Measurements from ENCODE around the gene TCF4. TPM values are rescaled to one million over a fixed set of nuclear protein-coding genes. Genes with fewer than 3 reads are reported as not detected.

The TCF4 gene
- total and polyA plus RNA-seq, 9 donors = 50.9 to 167 (median 116) TPM

- no peaks in the 10 kb centered on the region for H3K9me3 ChIP-seq (replicated peaks; ENCODE audit: control insufficient read depth, low read depth, low read length)
- H3K27ac ChIP-seq (ENCODE audit: low read length) = no peak overlapping the region
- WGBS (ENCODE audit: insufficient coverage) = no CpG with 5 or more reads among the region's 1 CpG
- H3K36me3 ChIP-seq (ENCODE audit: control insufficient read depth, insufficient read depth, low read length) = peaks cover 10% of the 10 kb centered on the region
- no peaks in the 10 kb centered on the region for H3K27me3 ChIP-seq (ENCODE audit: control insufficient read depth, insufficient read depth, low read length)
- H3K4me3 ChIP-seq (ENCODE audit: low read length) = no peak overlapping the region
- no peak for DNase-seq
- H3K4me1 ChIP-seq (ENCODE audit: control insufficient read depth, insufficient read depth, low read length) = peaks cover 4% of the 10 kb centered on the region
Measured at GRCh38 chr18:55575066-55575465, 12.9 kb downstream of the TCF4 start.

- no peaks in the 10 kb centered on the region for H3K9me3 ChIP-seq (replicated peaks; ENCODE audit: control insufficient read depth, low read depth, low read length)
- no peak overlapping the region for H3K27ac ChIP-seq (ENCODE audit: low read length)
- DNase-seq = no peak
- H3K4me1 ChIP-seq (ENCODE audit: control insufficient read depth, insufficient read depth, low read length) = peaks cover 3% of the 10 kb centered on the region
- H3K36me3 ChIP-seq (ENCODE audit: control insufficient read depth, insufficient read depth, low read length) = peaks cover 7% of the 10 kb centered on the region
- H3K27me3 ChIP-seq (ENCODE audit: control insufficient read depth, insufficient read depth, low read length) = no peaks in the 10 kb centered on the region
- H3K4me3 ChIP-seq (ENCODE audit: low read length) = no peak overlapping the region
- WGBS (ENCODE audit: insufficient coverage) = 67% methylated on average over 2 of the region's 2 CpGs
Measured at GRCh38 chr18:55573386-55573785, 14.6 kb downstream of the TCF4 start.

DNA sequence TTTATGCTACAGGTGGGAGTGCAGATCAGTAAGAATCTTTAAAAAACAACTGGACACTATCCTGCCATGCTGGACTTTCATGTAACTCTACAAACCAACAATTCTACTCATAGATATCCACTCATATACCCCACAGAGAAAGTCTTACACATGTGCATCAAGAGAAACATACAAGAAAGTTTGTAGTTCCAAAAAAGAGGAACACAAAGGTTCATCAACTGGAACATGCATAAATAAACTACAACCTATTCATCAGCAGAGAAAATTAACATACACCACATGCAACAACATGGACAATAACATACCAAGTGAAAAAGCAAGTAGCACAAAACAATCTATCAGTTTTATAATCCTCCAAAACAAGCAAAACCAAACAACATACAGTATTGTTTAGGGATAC lies 17.0 kb downstream of the TCF4 start:
- H3K4me3 ChIP-seq (ENCODE audit: low read length) = no peak overlapping the region
- peaks cover 7% of the 10 kb centered on the region for H3K36me3 ChIP-seq (ENCODE audit: control insufficient read depth, insufficient read depth, low read length)
- H3K27me3 ChIP-seq (ENCODE audit: control insufficient read depth, insufficient read depth, low read length) = no peaks in the 10 kb centered on the region
- H3K9me3 ChIP-seq (replicated peaks; ENCODE audit: control insufficient read depth, low read depth, low read length) = peaks cover 4% of the 10 kb centered on the region
- DNase-seq = no peak
- H3K4me1 ChIP-seq (ENCODE audit: control insufficient read depth, insufficient read depth, low read length) = no peaks in the 10 kb centered on the region
- no peak overlapping the region for H3K27ac ChIP-seq (ENCODE audit: low read length)

- Histone ChIP-seq H3K36me3 (ENCODE audit: control insufficient read depth, insufficient read depth, low read length) (peaks cover 7% of the 10 kb centered on the region), H3K4me3 (ENCODE audit: low read length) (no peak overlapping the region), H3K27me3 (ENCODE audit: control insufficient read depth, insufficient read depth, low read length) (no peaks in the 10 kb centered on the region), H3K27ac (ENCODE audit: low read length) (no peak overlapping the region), H3K9me3 (replicated peaks; ENCODE audit: control insufficient read depth, low read depth, low read length) (peaks cover 4% of the 10 kb centered on the region), H3K4me1 (ENCODE audit: control insufficient read depth, insufficient read depth, low read length) (no peaks in the 10 kb centered on the region)
- no CpG with 5 or more reads among the region's 2 CpGs for WGBS (ENCODE audit: insufficient coverage)
- no peak for DNase-seq
Measured at GRCh38 chr18:55566456-55566935, 21.5 kb downstream of the TCF4 start.

GRCh38 chr18:55559739-55560138 lies 28.3 kb downstream of the TCF4 start:
- DNase-seq = peak; percentile 93
- no peak overlapping the region for H3K4me3 ChIP-seq (ENCODE audit: low read length)
- H3K4me1 ChIP-seq (ENCODE audit: control insufficient read depth, insufficient read depth, low read length) = peaks cover 4% of the 10 kb centered on the region
- no peaks in the 10 kb centered on the region for H3K9me3 ChIP-seq (replicated peaks; ENCODE audit: control insufficient read depth, low read depth, low read length)
- H3K36me3 ChIP-seq (ENCODE audit: control insufficient read depth, insufficient read depth, low read length) = peaks cover 9% of the 10 kb centered on the region
- H3K27ac ChIP-seq (ENCODE audit: low read length) = peak overlapping the region; percentile 59
- H3K27me3 ChIP-seq (ENCODE audit: control insufficient read depth, insufficient read depth, low read length) = no peaks in the 10 kb centered on the region
- WGBS (ENCODE audit: insufficient coverage) = no CpG with 5 or more reads among the region's 2 CpGs

GRCh38 chr18:55557211-55557610 lies 30.8 kb downstream of the TCF4 start:
- Histone ChIP-seq H3K27me3 (ENCODE audit: control insufficient read depth, insufficient read depth, low read length) (no peaks in the 10 kb centered on the region), H3K4me1 (ENCODE audit: control insufficient read depth, insufficient read depth, low read length) (peaks cover 7% of the 10 kb centered on the region), H3K27ac (ENCODE audit: low read length) (no peak overlapping the region), H3K36me3 (ENCODE audit: control insufficient read depth, insufficient read depth, low read length) (peaks cover 2% of the 10 kb centered on the region), H3K9me3 (replicated peaks; ENCODE audit: control insufficient read depth, low read depth, low read length) (no peaks in the 10 kb centered on the region), H3K4me3 (ENCODE audit: low read length) (no peak overlapping the region)
- no peak for DNase-seq
- WGBS (ENCODE audit: insufficient coverage) = no CpG with 5 or more reads among the region's 1 CpG

DNA sequence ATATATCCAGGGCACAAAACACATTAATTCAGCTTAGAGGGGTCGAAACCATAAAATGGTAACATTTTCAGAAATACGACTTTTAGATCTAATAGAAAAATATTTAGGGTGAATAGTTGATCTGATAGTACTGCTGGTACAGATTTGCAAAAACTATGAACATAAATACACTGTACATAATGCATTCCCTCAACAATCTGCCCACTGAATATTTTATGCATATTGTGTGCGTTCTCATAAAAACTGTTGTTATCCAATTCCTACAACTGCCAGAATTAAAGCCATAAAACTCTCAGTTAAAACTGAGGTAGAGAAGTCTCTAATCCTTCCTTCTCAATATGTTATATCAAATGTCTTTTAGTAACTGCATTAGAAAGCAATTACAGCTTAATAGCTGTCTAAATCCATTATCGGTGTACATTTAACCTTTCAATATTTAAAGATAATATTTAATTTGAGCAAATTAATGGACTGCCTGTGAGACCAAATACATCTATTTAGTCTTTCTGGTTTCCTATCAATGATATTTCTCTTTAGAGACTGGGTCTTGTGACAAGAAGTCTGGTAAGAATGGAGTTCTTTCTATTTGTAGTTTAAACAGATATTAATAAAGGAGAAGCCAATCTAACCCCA lies 32.5 kb downstream of the TCF4 start:
- Histone ChIP-seq H3K27me3 (ENCODE audit: control insufficient read depth, insufficient read depth, low read length) (no peaks in the 10 kb centered on the region), H3K36me3 (ENCODE audit: control insufficient read depth, insufficient read depth, low read length) (peaks cover 8% of the 10 kb centered on the region), H3K4me3 (ENCODE audit: low read length) (no peak overlapping the region), H3K9me3 (replicated peaks; ENCODE audit: control insufficient read depth, low read depth, low read length) (no peaks in the 10 kb centered on the region), H3K27ac (ENCODE audit: low read length) (no peak overlapping the region), H3K4me1 (ENCODE audit: control insufficient read depth, insufficient read depth, low read length) (peaks cover 14% of the 10 kb centered on the region)
- WGBS (ENCODE audit: insufficient coverage) = no CpG with 5 or more reads among the region's 4 CpGs
- DNase-seq = no peak

DNA sequence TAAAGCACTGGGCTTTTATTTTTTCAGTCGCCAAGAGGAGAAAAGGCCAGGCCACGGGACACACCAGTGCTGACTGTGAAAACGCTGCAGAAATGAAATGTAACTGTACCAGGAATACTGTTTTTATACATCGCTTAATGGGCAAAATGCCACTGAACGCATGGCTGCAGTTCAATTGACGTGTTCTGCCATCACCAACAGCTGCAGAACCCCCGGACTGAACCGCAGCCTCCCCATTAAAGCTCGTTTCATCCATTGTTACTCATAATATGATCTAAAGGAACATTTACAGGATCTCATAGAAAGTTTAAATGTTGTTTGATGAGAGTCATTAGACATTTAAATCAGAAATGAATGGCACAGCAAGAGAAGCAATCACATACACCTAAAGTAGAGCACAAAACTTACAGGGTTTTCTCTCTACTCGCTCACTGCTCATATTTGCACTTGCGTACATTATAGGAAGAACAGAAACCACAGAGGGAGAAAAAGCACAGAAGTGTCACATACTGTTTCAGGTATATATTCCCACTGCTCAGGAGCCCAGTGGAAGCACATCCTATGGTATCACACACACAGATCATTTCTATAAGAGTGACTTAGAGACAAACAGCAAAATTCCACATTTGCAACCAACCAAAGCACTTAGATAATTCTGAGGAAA lies 35.3 kb downstream of the TCF4 start:
- no peaks in the 10 kb centered on the region for H3K27me3 ChIP-seq (ENCODE audit: control insufficient read depth, insufficient read depth, low read length)
- H3K4me3 ChIP-seq (ENCODE audit: low read length) = no peak overlapping the region
- WGBS (ENCODE audit: insufficient coverage) = 58% methylated on average over 3 of the region's 11 CpGs
- H3K9me3 ChIP-seq (replicated peaks; ENCODE audit: control insufficient read depth, low read depth, low read length) = no peaks in the 10 kb centered on the region
- peak; percentile 62 for DNase-seq
- peaks cover 18% of the 10 kb centered on the region for H3K4me1 ChIP-seq (ENCODE audit: control insufficient read depth, insufficient read depth, low read length)
- peaks cover 10% of the 10 kb centered on the region for H3K36me3 ChIP-seq (ENCODE audit: control insufficient read depth, insufficient read depth, low read length)
- peak overlapping the region; percentile 18 for H3K27ac ChIP-seq (ENCODE audit: low read length)

DNA sequence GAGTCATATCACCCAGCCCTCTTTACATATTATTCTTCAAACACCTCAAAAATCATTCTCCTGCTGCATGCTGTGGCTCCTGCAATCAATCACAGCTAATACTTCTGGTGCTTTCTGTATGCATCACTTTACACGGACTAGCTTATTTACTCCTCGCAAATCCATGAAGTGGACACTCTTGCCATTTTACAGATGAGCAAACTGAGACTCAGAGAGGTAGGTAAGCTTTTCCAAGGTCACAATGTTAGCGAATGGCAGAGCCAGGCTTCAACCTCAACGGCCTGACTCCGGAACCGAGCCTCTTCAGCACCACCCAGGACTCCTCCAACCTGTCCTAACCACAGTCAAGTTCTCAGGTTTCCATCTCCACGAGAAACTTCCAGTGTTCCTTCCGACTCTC lies 36.8 kb downstream of the TCF4 start:
- Histone ChIP-seq H3K4me3 (ENCODE audit: low read length) (no peak overlapping the region), H3K9me3 (replicated peaks; ENCODE audit: control insufficient read depth, low read depth, low read length) (no peaks in the 10 kb centered on the region), H3K4me1 (ENCODE audit: control insufficient read depth, insufficient read depth, low read length) (peaks cover 20% of the 10 kb centered on the region), H3K27ac (ENCODE audit: low read length) (peak overlapping the region; percentile 20), H3K27me3 (ENCODE audit: control insufficient read depth, insufficient read depth, low read length) (no peaks in the 10 kb centered on the region), H3K36me3 (ENCODE audit: control insufficient read depth, insufficient read depth, low read length) (peaks cover 8% of the 10 kb centered on the region)
- 82% methylated on average over 6 of the region's 8 CpGs for WGBS (ENCODE audit: insufficient coverage)
- no peak for DNase-seq

DNA sequence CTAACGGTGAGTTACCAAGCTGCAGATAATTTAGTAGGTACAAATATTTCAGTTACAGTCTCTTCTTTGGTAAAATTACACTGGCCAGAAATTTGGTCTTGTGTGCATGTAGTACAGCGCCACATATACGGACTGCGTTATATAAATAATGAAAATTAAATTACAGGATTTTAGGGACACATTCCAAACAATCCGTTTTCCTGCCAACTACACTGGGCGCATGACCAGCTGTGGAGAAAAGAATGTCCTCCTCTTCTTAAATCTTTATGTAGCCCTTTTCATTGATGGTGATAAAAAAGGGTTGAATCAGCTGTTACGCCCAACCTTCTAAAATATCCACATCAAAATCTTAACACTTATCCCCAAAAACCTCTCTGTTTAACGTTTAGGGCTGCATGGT lies 37.5 kb downstream of the TCF4 start:
- Histone ChIP-seq H3K27me3 (ENCODE audit: control insufficient read depth, insufficient read depth, low read length) (no peaks in the 10 kb centered on the region), H3K9me3 (replicated peaks; ENCODE audit: control insufficient read depth, low read depth, low read length) (no peaks in the 10 kb centered on the region), H3K36me3 (ENCODE audit: control insufficient read depth, insufficient read depth, low read length) (peaks cover 11% of the 10 kb centered on the region), H3K4me3 (ENCODE audit: low read length) (no peak overlapping the region), H3K27ac (ENCODE audit: low read length) (peak overlapping the region; percentile 50), H3K4me1 (ENCODE audit: control insufficient read depth, insufficient read depth, low read length) (peaks cover 24% of the 10 kb centered on the region)
- peak; percentile 41 for DNase-seq
- 25% methylated on average over 1 of the region's 8 CpGs for WGBS (ENCODE audit: insufficient coverage)
